A204.1 (cell line): ENCODE results near the gene FPR3.

ENCODE experiments used
- FAIRE-seq: peaks from 2 replicates; lab custom pipeline; 2012; peaks lifted over from hg19 to GRCh38; lab: Jason Lieb, UNC

Gene FPR3

DNA sequence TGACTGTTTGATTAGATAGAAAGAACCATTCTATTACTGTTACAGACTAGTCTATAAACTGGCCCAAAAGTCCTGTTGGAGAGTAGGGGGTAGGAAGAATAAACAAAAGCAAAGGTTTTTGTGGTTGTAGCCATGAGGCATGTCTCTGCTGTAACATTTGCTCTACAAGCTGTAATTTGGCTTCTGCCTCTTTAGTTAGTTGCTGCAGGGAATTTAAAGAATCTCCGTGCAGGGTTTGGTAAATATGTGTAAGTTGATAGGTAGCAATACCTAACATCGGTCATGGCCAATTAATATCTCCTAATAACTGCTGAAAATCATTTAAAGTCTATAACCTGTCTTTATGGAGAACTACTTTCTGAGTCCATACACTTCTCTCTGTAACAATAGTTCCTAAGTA is 13.0 kb downstream of the FPR3 start:
- no peak for FAIRE-seq

DNA sequence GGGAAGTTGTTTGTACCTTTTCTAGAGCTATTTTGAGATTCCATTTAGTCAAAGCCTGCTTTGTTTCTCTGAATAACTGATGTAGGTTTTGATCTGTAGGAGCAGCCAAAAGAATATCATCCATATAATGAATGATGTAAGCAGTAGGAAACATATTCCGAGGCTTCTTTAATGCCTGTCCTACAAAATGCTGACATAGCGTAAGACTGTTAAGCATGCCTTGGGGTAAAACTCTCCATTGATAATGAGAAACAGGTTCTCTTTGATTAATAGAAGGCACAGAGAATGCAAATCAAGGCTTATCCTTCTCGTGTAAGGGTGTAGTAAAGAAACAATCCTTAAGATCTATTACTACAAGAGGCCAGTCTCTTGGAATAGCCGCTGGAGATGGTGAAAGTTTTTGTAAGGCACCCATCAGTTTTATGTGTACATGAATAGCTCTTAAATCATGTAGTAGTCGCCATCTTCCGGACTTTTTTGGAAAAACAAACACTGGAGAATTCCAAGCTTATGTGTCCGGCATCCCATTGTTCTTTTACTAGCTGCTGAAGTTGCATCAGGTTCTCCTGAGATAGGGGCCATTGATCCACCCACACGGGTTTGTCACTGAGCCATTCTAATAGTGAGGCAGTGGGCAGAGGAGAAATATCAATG is 13.5 kb downstream of the FPR3 start:
- no peak for FAIRE-seq

DNA sequence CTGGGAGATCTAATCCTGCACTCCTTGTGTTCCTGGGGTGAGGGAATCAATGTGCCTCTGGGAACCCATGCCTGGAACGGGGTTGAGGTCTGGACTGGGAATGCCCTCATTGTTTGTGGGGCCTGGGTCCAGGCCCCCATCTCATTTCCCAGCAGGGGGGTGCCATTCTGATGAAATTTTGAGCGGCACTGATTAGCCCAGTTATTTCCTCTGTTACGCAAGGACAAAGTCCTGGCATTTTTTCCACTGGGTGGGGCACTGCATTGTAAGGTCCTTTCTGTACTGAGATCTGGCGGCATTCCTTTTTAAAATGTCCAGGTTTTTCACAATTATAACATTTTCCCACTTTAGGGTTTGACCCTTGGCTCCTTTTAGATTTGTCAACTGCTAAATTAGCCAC is 14.8 kb downstream of the FPR3 start:
- no peak for FAIRE-seq

DNA sequence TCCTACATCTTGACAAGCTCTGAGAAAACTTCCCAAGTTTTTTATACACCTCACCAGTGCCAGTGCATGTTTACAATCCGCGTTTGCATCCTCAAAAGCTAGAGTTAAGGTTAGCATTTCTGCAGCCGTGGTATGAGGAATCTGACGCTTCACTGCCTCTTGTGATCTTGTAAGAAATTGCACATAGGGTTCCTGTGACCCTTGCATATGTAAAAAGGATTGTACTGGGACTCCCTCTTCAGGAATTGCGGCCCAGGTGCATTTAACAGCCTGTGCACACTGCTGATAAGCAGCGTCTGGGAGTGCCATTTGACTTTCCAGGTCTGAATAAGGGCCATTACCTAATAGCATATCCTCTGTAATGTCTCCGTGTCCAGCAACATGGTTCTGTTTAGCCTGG is 15.3 kb downstream of the FPR3 start:
- FAIRE-seq, result no peak

DNA sequence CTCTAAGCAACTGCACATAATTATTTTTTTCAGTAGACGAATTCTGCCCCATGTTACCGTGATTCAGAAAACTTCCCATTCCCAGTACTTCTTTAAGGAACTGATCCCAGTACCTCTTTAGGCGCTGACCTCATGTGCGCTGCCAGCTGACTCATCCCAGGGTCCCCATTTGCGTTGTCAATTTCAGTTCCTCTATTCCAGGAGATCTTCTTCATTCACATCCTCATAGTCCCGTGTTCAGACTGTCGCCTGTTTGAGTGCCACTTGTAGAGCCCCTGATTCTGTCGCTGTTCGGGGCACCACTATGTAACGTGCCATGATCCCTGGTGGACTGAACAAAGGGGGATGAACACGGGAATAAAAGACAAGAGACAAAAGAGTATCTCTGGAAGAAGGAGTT is 16.4 kb downstream of the FPR3 start:
- no peak for FAIRE-seq

DNA sequence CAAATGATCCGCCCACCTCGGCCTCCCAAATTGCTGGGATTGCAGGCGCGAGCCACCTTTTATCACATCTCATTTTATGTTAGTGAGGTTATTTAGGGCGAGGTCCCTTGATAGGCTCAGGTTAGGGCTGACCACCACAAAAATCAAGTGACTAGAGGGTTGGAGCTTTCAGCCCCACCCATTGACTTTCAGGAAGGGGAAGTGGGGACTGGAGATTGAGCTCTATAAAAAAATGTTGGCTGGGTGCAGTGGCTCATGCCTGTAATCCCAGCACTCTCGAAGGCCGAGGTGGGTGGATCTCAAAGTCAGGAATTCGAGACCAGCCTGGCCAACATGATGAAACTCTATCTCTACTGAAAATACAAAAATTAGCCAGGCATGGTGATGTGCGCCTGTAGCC is 20.1 kb downstream of the FPR3 start:
- no peak for FAIRE-seq

DNA sequence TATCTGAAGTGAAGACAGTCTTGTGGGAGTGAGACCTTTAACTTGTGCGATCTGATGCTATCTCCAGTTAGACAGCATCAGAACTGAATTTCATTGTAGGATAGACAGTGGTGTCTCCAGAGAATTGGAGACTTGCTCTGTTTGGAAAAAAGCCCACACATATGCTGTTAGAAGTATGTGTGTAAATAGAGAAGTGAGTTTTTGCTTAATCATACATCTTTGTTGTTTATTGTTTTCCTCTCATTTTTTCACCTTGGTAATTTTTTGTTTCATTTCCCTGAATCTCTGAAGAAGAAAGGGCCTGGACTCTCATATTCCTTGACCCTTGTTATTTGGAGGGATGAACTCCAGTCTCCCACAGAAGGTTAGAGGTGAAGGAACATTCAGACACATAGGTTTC is 21.8 kb downstream of the FPR3 start:
- FAIRE-seq, result no peak

DNA sequence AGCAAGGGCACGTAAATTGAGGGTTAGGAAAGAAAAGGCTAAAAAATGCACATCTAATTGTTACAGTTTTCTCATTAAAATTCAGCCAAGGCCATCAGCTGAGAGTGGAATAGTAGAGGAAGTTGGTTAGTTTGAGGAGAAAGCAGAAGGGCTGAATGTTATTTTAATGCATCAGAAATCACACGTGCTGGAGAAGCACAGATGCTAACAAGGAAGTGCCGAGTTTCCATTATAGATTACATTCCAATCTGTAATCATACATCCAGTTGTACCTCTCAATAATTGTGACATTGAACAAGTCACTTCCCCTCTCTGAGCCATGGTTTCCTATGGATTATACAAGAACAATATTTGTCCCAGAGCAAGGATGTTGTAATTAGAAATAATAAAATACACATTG is 25.1 kb downstream of the FPR3 start:
- no peak for FAIRE-seq

DNA sequence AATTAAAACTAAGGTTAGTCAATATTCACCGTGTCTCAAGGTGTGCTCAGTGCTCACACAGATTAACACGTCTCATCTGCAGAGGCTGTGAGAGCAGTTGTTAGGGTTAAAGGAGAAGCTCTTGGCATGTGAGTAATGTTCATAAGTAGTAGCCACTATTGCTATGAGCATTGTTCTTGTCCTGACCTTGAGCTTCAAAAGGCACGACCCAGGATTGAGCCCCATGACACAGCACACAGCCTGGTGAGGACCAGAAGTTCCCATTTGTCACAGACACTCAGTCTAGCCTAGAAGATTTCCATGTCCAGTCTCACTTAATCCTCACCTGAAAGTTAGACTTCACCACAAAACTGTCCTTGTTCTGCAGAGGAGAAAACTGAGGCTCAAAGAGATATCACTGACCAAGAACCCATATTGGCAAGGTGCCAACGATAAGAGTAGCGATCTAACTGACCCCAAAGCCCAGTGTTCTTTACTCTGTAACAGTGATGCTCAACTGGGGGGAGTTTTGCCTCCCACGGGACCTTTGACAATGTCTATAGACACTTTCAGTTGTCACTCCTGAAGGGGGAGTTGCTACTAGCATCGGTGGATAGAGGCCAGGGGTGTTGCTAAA is 26.0 kb downstream of the FPR3 start:
- no peak for FAIRE-seq

DNA sequence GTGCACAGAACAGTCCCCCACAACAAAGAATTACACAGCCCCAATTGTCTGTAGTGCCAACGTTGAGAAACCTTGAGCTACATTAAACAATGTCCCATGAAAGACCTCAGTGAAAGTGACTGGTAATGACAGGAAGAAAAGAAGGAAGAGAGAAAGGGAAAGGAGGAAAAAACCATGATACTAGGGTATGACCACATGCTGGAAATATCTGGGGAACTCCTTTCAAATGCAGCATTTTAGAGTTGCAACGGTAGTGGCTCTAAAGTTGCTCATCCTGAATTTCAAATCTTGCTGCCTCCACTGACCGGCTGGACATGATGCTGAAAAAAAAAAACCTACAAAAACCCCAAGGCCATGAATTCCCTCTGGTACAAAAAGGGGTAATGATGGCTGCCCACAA is 26.5 kb downstream of the FPR3 start:
- no peak for FAIRE-seq

DNA sequence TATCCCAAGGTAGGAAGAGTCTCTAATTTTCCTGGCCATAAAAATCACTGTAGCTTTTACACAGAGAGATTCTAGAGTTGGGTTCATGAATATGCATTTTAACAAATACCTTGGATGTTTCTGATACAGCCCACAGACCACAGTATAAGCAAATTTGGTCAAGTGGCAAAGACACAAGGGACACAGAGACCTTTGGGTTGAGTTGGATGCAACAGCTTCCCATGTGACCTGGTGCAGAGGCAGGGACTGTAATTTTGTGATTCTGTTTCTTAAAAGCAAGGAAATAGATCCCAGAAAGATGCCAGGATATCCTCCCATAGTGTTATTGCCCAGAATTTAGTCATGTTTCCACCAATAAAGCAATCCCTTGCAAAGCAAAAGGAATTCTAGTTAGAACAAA is 27.0 kb downstream of the FPR3 start:
- no peak for FAIRE-seq

DNA sequence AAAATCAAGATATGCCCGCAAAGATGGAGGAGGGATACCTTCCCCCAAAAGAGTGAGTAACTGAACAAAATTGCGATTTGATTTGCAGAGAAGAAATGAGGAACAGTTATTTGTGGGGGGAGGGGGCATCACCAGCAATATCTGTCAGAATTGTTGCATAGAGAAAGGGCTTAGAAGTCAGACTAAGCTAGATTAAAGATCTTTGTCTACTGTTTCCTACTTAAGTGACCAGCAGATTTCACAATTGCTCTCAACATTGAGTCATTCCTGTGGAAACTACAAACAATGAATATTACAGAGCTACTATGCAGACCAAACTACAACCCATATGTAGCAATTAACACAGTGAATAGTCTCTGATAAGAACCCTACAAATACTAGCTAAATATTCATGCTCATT is 27.4 kb downstream of the FPR3 start:
- FAIRE-seq, result no peak

DNA sequence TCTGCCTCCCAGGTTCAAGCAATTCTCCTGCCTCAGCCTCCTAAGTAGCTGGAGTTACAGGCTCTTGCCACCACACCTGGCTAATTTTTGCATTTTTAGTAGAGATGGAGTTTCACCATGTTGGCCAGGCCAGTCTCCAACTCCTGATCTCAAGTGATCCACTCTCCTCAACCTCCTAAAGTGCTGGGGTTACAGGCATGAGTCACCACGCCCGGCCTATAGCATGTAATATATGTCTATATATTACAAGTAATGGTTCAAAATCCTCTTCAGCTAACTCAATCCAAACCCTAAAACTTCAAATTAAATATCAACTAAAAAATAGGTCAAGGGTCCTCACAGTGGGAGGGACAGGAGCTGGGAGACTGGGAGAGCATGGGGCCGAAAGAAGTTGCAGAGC is 28.0 kb downstream of the FPR3 start:
- no peak for FAIRE-seq

DNA sequence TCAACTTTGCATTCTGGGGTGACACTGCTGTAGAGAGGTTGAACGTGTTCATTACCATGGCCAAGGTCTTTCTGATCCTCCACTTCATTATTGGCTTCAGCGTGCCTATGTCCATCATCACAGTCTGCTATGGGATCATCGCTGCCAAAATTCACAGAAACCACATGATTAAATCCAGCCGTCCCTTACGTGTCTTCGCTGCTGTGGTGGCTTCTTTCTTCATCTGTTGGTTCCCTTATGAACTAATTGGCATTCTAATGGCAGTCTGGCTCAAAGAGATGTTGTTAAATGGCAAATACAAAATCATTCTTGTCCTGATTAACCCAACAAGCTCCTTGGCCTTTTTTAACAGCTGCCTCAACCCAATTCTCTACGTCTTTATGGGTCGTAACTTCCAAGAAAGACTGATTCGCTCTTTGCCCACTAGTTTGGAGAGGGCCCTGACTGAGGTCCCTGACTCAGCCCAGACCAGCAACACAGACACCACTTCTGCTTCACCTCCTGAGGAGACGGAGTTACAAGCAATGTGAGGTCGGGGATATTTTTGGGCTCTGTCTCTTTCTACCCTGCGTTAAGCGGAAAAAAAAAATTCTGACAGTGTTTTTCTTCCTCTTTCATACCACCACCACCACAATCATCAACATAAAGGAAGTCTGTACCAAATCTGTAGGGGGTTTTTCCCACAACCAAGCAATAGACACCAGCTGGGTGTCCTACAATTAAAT is 29.5 kb downstream of the FPR3 start:
- FAIRE-seq, result no peak

DNA sequence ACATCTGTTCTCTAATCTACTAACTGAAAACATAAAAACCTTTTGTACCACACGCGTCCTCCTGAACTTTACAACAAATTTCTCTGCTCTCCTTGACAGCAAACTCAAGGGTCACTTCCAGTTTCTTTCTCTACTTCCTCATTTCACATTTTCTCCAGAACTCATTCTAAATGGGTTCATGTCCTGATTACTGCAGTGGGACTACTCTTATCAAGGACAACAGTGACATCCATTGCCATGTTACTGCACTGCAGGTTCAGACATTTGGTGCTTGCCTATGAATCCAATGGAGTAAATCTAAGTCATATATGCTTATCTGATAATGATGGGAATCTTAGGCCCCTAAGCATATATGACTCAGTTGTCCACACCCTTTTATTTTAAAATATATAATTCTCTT is 35.3 kb downstream of the FPR3 start:
- FAIRE-seq, result no peak

DNA sequence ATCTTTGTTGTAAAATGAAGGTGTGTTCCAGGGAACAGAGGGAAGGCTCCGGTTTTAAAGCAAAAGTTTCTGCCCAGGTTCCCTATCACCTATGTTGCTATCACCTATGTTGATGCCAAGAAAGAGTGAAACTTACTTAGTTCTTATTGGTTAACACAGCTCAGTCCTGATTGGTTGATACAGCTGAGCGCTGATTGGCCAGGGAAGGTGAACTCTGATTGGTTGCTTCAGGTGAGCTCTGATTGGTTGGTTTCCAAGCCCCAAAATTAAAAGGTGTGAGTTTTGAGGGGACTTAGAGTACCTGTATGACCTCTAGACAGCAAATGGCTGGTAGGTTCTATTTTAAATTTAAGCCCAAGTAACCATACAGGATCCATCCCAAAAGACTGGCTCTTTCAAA is 42.2 kb downstream of the FPR3 start:
- FAIRE-seq, result no peak

DNA sequence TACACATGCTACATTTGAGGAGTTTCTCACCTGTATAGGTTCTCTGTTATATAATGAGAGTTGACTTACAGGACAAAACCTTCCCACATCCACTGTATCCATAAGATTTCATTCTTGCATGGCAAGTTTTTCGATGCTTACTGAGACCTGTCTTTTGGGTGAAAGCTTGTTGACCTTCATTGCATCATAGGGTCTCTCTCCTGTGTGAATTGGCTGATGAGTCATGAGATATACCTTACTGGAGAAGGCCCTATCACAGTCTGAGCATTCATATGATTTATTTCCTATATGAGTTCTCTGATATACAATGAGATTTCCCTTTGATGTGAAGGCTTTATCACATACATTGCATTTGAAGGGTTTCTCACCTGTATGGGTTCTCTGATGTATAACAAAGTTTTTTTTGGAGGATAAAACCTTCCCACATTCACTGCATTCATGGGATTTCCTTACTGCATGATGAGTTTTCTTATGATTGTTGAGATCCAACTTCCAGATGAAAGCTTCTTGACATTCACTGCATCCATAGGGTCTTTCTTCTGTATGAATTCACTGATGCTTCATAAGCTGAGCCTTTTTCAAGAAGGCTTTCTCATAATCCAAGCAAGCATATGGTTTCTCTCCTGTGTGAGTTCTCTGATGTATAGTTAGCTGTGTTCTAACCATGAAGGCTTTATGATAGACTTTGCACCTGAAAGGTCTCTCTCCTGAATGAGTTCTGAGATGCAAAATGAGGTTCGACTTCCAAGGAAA is 67.1 kb downstream of the FPR3 start:
- no peak for FAIRE-seq

DNA sequence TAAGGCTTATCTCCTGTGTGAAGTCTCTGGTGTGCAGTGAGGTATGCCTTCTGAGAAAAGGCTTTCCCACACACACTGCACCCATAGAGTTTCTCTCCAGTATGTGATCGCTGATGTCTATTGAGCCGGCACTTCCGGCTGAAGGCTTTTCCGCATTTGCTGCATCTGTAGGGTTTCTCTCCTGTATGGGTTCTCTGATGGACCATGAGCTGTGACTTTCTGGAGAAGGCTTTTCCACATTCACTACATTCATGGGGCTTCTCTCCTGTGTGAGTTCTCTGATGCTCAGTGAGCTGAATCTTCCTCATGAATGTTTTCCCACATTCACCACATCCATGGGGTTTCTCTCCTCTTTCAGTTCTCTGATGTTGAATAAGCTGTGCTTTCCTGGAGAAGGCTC is 78.1 kb downstream of the FPR3 start:
- no peak for FAIRE-seq
